ENCODE measurements around the gene CANX.

The CANX gene

DNA sequence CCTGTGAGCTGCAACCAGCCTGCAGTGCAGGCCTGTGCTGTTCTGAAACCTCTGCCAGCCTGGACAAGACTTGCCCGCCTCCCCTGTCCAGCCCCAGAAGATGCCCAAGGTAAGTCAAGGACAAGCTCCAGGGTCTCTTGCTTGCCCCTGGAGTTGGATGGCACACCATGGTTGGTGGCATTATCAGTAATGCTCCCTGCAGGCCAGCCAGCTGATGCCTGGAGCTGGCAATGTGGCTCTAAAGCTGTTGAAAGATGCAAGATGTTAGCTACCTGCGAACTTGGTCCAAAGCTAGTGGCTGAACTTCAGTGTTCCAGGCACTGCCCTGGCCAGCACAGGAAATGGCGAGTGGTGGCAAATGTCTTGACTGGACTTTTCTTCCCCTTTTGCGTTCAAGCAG, 81.1 kb downstream of the CANX start:
- no peak for DNase-seq

DNA sequence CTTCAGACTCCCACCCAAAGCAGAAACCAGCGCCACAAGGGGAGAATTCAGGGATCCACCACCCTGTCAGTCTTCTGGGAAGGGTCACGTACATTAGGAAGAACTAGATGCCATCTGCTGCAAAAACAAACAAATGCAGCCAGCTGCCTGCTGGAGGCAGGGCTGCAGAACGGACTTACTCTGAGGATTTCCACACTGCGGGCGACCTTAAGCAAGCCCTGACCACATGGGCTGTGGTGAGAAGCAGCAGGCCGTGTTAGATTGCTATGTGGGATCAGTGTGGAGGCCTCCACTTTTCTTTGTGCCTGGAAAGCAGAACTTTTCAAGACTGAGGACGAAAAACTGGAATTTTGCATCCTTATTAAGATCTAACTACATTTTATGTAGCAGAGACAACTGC, 81.6 kb downstream of the CANX start:
- DNase-seq: no peak
